Right hindlimb (tissue), 1 donor: ENCODE results near the gene TRIM61.
"Not testable (repeated sequence)": the region's sequence is repeated elsewhere in the genome, so short reads cannot be mapped to it uniquely, and the experiment has no call there.

Experiments
- DNase-seq: peaks from one replicate; pipeline ENCODE4 v3.0.0-alpha.2; 2018

TRIM61 gene

DNA sequence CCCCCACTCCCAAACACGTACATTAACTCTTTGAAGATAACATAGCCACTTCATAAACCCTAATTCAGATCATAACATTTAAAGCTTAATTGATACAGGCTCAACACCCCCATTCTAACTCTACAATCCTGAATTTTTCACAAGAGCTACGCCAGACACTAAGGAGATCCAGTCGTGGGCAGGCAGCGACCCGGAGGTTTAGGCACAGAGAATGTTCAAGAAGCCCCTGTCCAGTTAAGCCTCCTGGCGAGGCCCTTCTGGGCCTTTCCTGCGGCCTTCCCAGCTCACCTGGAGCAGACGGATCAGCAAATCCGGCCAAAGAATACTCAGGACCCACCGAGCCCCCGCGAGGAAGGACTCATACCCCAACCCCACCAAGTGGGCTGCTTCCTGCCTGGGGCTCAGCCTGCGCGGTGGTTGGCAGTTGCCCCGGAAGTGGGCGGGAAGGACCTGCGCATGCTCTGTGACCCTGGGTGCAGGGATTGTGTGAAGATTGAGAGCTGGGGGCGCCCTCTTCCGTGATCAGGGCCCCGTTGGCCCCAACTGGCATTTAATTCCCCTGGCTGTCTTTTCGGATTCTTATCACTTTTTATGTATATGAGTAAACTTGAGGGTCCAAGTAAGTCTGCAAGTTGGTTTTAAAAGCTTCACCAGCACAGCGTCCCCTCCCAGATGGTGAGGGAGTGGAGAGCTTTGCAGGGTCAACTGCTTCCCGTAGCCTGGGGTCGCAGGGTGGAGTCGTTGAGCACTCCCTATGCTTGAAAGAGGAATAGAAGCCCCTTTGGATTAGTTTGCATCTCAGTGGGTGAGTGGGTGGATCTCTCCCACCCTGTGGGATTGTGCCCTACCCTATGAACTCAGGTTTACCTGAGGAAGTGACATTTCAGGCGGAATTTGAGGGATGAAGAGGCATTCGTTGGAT, at the start of gene TRIM61:
Gene TRIM61 (minus strand): TSS at position 415 of the 922 bp plus-strand sequence. CDS start 7,655 bp downstream, outside the sequence.
- peak; percentile 88 for DNase-seq

DNA sequence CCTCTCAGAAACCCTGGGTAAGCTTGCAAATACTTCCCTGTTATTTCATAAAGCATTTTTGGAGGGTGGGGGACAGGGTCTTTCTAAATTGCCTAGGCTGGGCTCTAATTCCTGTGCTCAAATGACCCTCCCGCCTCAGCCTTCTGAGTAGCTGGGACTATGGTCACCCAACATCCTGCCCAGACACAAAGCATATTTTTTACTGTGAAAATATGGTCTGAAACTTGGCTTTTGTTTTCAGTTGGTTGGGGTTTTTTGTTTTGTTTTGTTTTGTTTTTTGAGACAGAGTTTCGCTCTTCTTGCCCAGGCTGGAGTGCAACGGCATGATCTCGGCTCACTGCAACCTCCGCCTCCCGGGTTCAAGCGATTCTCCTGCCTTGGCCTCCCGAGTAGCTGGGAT, 48.3 kb upstream of the TRIM61 start:
- DNase-seq = not testable (repeated sequence)

DNA sequence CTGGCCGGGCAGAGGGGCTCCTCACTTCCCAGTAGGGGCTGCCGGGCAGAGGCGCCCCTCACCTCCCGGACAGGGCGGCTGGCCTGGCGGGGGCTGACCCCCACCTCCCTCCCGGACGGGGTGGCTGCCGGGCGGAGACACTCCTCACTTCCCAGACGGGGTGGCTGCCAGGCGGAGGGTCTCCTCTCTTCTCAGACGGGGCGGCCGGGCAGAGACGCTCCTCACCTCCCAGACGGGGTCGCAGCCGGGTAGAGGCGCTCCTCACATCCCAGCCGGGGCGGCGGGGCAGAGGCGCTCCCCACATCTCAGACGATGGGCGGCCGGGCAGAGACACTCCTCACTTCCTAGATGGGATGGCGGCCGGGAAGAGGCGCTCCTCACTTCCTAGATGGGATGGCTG, 42.5 kb upstream of the TRIM61 start:
- DNase-seq = not testable (repeated sequence)

DNA sequence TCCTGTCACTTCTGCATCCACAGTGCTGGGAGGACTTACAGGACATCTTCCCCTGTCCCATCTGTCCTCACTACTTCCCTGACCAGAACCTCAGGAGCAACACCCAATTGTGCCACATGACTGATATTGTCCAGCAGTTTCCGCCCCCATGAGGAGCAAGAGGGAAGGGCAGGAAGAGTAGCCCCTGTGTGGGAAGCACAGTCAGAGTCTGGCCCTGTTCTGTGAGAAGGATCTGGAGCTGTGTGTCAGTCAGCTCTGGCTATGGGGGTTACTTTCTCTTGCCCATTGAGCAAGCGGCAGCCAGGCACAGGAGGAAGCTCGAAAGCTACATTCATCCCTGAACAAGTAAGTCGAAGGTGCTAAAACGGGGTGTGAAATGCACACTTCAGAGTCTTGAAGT, 39.5 kb upstream of the TRIM61 start:
- no peak for DNase-seq

DNA sequence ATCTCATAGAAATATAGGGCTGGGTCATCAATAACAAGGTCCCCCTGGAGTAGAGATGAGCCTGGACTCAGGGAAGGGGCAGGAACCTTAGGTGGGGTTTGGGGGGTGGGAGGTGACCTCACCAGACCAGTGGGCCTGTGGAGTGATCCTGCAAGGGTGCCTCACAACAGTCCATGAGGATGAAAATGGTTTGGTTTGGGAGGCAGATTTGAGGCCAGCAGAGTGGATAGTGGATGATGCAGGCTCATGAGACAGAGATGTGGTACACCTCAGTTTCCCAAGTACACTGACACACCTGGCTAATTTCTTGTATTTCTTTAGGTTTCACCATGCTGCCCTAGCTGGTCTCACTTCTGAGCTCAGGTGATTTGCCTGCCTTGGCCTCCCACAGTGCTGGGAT, 36.2 kb upstream of the TRIM61 start:
- DNase-seq = no peak

DNA sequence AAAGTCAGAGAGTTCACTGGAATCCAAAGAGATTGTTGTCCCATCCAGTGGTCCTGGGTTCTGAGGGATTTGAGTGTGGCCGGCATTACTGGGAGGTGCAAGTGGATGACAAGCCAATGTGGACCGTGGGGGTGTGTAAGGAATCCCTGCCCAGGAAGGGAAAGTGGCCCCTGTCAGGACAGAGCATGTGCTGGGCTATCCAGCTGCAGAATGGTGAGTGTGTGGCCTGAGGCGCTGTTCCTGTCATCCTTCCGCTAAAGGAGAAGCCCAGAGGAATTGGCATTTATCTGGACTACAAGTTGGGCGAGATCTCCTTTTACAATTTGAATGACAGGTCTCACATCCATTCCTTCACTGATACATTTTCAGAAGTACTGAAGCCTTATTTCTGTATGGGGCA, 33.9 kb upstream of the TRIM61 start:
- DNase-seq = no peak

DNA sequence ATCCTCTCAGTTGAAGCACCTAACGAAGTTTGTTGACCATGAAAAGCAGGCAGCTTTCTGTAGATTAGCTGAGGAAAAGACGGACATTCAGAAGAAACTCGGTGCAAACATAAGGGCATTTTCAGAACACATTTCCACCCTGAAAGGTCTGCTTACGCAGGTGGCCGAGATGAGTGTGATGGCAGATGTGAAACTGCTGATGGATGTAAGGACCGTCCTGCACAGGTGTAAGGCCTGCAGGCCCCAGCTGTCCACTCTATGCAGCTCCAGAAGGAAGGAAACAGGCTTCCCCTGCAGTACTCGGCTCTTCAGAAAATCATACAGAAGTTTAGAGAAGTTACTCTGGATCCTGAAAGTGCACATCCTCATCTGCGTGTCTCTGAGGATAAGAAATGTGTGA, 33.5 kb upstream of the TRIM61 start:
- no peak for DNase-seq

DNA sequence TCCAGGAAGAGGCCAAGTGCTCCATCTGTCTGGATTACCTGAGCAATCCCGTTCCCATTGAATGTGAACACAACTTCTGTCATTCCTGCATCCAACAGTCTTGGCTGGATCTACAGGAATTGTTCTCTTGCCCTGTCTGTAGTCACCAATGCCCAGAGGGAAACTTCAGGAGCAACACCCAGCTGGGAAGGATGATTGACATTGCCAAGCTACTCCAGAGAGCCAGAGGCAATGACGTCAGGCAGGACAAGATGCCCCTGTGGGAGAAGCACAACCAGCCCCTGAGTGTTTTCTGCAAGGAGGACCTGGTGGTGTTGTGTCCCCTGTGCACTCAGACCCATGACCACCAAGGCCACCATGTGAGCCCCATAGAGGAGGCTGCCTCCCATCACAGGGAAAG, 33.0 kb upstream of the TRIM61 start:
- no peak for DNase-seq

DNA sequence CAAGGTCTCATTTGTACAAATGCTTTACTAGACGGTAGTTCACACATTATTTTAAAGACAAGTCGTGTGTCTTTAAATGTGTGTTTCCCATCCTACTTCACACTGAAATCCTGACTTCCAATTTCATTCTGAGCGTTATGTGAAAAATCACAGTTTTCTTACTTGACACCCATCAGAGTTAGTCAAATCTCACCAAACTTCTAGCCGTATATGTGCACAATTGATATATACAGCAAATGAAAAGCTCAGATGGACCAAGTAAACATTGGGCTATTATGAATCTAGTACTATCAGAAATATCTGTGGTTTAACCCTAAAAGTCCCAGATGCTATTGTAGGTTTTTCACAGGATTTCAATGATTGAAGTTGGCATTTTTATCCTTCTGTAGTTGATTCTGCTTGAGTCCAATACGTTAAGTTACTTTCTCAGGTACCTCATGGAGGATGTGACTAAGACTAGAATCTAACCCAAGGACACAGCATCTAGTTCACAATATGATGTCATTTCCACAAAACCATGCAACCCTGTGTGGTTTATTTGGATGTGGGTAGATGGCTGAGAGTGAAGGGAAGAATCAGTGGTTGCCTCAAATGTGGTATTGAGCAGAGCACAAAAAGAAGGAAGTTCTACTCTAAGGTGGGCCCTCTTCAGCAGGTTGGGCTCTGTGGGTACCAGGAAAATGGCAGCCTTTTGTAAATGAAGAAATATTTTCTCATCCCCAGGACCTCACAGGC, 32.2 kb upstream of the TRIM61 start:
- no peak for DNase-seq

DNA sequence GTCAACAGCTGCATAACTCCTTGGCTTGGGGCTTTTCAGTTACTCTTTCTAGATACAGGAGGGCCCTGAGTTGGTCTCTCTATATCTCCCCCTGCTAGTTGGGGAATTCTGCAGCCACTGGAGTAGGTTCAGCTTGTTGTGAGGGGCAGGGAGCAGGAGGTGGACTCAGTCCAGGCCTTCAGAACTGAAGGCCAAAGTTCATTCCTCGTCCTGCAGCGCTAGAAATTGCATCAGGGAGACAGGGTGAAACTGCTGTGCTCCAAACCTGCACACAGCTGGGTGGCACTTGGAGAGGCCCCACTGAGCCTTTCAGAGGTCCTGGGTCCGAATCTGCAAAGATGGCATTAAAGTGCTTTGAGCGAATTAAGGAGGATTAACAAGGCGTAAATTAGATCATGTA, 29.4 kb upstream of the TRIM61 start:
- DNase-seq = no peak

DNA sequence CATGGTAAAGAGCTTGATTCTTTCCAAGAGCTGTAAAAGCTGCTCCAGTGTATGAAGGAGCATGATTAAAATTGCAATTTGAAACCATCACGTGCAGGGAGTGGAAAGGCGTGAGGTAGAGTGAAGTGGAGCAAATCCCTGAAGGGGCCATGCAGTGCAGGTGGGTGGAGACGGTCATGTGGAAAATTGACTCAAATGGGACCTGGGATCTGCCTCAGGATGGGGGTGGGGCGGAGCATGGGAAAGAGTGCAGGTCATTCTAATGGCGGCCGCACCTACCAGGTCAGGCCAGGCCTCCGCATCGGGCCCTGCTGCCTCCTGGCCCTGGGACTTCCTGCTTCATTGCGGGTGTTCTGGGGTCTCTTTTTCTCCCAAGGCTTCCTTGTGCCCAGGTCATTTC, 29.0 kb upstream of the TRIM61 start:
- no peak for DNase-seq

DNA sequence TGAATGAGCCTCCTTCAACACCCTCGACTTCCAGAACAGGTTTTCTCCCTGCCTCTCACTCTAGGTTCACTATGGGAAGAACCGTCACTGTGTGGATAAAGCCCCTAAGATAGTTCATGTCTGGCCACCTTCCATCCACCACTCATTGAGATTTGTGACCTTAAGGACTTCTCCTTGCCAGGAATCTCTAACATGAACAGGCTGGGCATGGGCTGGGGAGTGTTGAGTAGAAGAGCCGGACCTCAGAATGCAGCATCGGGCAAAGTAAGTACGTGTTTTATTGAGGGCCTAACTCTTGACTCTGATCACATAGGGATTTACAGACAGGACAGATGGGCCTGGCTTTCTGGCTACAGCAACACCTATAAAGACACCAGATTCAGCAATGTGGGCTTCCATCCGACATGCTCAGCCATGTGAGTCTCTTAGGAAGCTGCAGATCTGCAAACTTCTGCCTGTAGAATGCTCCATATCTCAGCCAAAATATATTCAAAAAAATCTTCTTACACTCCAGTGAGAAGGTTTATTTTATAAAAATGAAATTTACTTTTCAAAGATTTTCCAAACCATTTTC, 28.0 kb upstream of the TRIM61 start:
- no peak for DNase-seq

DNA sequence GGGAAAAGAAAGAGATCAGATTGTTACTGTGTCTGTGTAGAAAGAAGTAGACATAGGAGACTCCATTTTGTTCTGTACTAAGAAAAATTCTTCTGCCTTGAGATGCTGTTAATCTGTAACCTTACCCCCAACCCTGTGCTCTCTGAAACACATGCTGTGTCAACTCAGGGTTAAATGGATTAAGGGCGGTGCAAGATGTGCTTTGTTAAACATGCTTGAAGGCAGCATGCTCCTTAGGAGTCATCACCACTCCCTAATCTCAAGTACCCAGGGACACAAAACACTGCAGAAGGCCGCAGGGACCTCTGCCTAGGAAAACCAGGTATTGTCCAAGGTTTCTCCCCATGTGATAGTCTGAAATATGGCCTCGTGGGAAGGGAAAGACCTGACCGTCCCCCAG, 24.5 kb upstream of the TRIM61 start:
- DNase-seq = not testable (repeated sequence)

DNA sequence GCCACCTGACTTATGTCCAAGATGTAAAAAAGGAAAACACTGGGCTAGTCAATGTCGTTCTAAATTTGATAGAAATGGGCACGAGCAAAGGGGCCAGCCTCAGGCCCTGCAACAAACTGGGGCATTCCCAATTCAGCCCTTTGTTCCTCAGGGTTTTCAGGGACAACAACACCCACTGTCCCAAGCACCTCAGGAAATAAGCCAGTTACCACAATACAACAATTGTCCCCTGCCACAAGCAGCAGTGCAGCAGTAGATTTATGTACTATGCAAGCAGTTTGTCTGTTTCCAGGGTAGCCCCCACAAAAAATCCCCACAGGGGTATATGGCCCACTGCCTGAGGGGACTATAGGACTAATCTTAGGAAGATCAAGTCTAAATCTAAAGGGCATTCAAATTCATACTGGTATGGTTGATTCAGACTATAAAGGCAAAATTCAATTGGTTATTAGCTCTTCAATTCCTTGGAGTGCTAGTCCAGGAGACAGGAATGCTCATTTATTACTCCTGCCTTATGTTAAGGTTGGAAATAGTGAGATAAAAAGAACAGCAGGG, 21.1 kb upstream of the TRIM61 start:
- DNase-seq = not testable (repeated sequence)

DNA sequence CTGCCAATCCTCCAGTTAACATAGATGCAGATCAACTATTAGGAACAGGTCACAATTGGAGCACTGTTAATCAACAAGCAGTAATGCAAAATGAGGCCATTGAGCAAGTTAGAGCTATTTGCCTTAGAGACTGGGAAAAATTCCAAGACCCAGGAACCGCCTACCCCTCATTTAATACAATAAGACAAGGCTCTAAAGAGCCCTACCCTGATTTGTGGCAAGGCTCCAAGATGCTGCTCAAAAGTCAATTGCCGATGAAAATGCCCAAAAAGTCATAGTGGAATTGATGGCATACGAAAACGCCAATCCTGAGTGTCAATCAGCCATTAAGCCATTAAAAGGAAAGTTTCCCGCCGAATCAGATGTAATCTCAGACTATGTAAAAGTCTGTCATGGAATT, 20.5 kb upstream of the TRIM61 start:
- no peak for DNase-seq

DNA sequence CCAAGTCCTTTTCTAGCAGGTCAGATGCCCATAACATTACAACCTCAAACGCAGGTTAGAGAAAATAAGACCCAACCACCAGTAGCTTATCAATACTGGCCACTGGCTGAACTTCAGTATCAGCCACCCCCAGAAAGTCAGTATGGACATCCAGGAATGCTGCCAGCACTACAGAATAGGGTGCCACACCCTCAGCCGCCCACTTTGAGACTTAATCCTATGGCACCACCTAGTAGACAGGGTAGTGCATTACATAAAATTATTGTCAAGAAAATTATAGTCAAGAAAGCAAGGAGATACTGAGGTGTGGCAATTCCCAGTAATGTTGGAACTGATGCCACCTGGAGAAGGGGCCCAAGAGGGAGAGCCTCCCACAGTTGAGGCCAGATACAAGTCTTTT, 19.9 kb upstream of the TRIM61 start:
- no peak for DNase-seq

DNA sequence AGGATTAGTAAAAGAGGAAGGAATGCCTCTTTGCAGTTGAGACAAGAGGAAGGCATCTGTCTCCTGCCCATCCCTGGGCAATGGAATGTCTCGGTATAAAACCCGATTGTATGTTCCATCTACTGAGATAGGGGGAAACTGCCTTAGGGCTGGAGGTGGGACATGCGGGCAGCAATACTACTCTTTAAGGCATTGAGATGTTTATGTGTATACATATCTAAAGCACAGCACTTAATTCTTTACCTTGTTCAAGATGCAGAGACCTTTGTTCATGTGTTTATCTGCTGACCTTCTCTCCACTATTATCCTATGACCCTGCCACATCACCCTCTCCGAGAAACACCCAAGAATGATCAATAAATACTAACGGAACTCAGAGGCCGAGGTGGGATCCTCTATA, 18.7 kb upstream of the TRIM61 start:
- DNase-seq = not testable (repeated sequence)

DNA sequence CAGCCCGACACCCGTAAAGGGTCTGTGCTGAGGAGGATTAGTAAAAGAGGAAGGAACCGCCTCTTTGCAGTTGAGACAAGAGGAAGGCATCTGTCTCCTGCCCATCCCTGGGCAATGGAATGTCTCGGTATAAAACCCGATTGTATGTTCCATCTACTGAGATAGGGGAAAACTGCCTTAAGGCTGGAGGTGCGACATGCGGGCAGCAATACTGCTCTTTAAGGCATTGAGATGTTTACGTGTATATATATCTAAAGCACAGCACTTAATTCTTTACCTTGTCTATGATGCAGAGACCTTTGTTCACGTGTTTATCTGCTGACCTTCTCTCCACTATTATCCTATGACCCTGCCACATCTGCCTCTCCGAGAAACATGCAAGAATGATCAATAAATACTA, 13.3 kb upstream of the TRIM61 start:
- not testable (repeated sequence) for DNase-seq

DNA sequence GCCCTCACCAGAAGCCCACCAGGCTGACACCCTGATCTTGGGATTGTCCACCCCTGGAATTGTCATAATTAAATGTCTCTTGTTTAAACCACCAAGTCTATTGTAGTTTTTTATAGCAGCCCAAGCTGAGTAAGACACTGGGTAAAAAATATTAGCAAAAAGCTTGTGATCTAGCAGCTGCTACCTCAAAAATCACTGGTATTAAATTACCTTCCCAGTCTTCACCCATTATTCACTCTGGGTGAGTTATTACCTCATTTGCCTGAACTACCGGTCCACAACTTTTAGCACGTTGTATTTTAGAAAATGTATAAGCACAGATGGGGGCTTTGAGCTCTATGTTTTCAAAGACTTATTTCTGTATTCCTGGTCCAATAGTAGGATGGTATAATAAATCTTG, 12.0 kb upstream of the TRIM61 start:
- DNase-seq = no peak

DNA sequence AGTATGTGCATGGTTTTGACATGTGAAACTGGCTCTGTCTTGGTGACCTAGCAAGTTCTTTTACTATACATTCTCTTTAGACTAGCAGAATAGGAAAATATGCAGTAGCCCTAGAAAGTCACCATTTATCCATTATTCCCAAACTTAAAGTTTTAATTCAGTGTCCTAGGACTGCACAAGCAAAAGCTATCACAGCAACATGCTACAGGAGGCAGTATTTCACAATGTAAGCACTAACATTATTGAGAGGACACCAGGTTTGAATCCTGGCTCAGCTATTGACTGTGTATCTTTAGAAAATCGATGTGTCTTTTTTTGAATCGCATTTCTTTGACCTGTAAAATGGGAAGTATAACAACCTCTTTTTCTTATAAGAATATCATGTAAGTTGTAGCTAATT, 5.5 kb downstream of the TRIM61 start:
- DNase-seq = not testable (repeated sequence)

DNA sequence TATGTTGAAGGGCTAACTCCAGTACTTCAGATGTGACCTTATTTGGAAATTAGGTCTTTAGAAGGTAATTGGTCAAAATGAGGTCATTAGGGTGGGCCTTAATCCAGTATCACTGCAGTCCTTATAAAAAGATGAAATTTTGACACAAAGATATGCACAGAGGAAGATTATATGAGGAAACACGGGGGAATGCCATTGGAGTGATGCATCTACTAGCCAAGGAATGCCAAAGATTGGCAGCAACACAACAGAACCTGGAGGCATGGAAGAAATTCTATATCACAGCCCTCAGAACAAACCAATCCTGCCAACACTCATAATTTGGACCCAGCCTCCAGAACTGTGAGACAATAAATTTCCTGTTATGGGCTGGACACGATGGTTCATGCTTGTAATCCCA, 17.6 kb downstream of the TRIM61 start:
- no peak for DNase-seq

DNA sequence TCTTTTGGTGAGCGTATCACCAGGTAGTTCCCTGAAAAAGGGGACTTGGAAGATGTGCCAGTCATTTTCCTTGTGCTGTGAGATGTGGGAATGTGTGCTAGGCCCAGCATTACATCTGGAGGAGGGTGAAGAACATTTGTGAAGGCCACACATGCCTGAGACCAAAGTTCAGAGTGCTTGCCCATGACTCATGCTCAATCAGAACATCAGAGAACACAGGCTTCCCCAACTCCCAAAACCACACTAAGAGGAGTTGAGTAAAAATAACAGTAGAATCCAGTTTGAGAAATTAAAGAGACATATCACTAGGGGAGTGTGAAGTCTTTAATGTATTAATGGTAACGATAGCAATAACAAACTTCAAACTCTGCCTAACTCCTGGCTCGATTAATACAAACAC, 18.0 kb downstream of the TRIM61 start:
- DNase-seq = not testable (repeated sequence)
